Esophagus squamous epithelium (tissue), 4 donors: ENCODE results near the gene FANCE.

Experiments used
- CTCF ChIP-seq, 6 experiments: fragments of 450-650 bp in 4 of 6; fragments of 200-600 bp in 2 of 6; sonication (generic) in 2 of 6; IDR thresholded peaks; one replicate each; pipeline ENCODE4 v1.5.1; 2016 to 2019; ENCODE audit warnings: antibody characterized with exemption in 6 of 6, mild to moderate bottlenecking in 4 of 6, moderate library complexity in 4 of 6
- POLR2A ChIP-seq, 4 donors: fragments of 450-650 bp; IDR thresholded peaks; one replicate each; pipeline ENCODE4 v1.6.1; 2017; ENCODE audit warnings: antibody characterized with exemption in 4 of 4, mild to moderate bottlenecking in 4 of 4, moderate library complexity in 3 of 4

- TF ChIP-seq CTCF (IDR thresholded peaks at IDR 0.05) = no peak
- TF ChIP-seq POLR2A (IDR thresholded peaks at IDR 0.05) = no peak
Measured at GRCh38 chr6:35475573-35475972, 23.4 kb downstream of the FANCE start.
